ENCODE measurements around the gene RLN2. TPM values are rescaled to one million over a fixed set of nuclear protein-coding genes. Genes with fewer than 3 reads are reported as not detected.

Gene RLN2
- total RNA-seq, 3 donors from 2014 or later, result 1.6 to 6.9 TPM; not detected in 1

DNA sequence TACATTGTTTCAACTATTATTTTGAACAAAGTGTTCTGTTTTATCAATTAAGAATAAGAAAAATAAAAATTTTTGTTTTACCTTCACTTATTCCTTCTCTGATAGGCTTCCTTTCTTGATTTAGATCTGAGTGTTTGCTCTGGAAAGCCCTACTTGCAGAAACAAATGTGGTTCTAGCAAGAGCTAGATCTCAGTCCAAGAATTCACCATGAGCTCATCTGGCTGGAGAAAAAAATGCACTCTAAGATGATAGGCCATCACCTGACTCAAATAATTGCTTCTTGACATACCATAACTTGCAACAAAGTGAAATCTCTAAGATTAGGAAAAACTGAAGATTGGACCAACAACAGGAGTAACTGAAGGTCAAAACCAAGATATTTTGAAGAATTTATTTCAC, 6.3 kb upstream of the RLN2 start:
- no peak for DNase-seq (ENCODE audit: low spot score in 2 of 2)
- no peak overlapping the region for H3K4me3 ChIP-seq
- H3K27ac ChIP-seq, result no peak overlapping the region
- no peaks in the 10 kb centered on the region for H3K4me1 ChIP-seq
- H3K9me3 ChIP-seq, result peaks cover 9 to 13% of the 10 kb centered on the region in 2 donors
- H3K36me3 ChIP-seq, result no peaks in the 10 kb centered on the region
- intact Hi-C loops (cut with DNase I; ENCODE audit: low total_unique reads), result no loop called here
- no peak for TF ChIP-seq POLR2A (IDR thresholded peaks at IDR 0.05)
- no peak for TF ChIP-seq POLR2AphosphoS5 (IDR thresholded peaks at IDR 0.05)
- TF ChIP-seq, protein P1, sequence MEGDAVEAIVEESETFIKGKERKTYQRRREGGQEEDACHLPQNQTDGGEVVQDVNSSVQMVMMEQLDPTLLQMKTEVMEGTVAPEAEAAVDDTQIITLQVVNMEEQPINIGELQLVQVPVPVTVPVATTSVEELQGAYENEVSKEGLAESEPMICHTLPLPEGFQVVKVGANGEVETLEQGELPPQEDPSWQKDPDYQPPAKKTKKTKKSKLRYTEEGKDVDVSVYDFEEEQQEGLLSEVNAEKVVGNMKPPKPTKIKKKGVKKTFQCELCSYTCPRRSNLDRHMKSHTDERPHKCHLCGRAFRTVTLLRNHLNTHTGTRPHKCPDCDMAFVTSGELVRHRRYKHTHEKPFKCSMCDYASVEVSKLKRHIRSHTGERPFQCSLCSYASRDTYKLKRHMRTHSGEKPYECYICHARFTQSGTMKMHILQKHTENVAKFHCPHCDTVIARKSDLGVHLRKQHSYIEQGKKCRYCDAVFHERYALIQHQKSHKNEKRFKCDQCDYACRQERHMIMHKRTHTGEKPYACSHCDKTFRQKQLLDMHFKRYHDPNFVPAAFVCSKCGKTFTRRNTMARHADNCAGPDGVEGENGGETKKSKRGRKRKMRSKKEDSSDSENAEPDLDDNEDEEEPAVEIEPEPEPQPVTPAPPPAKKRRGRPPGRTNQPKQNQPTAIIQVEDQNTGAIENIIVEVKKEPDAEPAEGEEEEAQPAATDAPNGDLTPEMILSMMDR (IDR thresholded peaks at IDR 0.05), result no peak
- H3K27me3 ChIP-seq, result no peaks in the 10 kb centered on the region

DNA sequence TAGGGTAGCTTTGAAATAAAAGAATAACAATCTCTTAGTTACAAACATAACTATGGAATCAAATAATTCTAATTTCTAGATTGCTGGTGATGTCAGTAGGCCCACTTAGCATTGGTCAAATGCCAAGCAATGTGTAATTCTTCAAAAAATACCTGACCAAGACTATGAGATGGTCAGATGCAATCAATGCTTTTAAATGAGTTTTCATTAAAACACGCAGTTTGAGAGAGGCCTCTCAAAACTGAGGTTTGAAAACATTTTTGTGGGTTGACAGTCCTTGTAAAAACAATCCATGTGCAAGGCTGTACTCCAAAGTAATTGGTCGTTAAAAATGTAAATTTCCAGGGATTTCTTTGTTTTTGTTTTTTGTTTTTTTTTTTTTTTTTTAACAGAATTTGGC, 1.2 kb upstream of the RLN2 start:
- Histone ChIP-seq H3K36me3 (no peaks in the 10 kb centered on the region), H3K9me3 (no peaks in the 10 kb centered on the region), H3K27ac (no peak overlapping the region), H3K4me1 (no peaks in the 10 kb centered on the region), H3K27me3 (no peaks in the 10 kb centered on the region), H3K4me3 (no peak overlapping the region)
- TF ChIP-seq POLR2A (IDR thresholded peaks at IDR 0.05), result no peak
- TF ChIP-seq, protein P1 (IDR thresholded peaks at IDR 0.05), result no peak
- TF ChIP-seq POLR2AphosphoS5 (IDR thresholded peaks at IDR 0.05), result no peak
- intact Hi-C loops (cut with DNase I; ENCODE audit: low total_unique reads), result no loop called here
- no peak for DNase-seq (ENCODE audit: low spot score in 2 of 2)

DNA sequence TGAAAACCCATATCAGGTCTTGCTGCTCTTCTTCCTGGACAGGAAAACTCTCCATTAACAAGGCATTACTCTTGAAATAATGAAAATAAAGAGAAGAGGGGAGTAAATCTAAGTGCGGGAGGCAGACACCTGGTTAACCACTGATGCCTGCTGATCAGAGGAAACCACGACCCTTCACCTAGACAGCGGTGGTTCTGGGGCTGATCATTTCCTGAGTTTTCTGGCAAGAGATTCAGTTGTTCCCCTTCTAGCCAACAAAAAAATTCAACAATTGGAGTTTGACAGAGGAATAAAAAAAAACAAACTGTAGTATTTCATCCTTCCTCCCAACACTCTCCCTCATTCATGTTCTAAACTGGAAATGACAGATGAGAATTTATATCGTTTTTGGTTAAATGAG, 3.0 kb downstream of the RLN2 start:
- H3K27ac ChIP-seq, result no peak overlapping the region
- TF ChIP-seq, protein P1 (IDR thresholded peaks at IDR 0.05), result no peak
- TF ChIP-seq POLR2A (IDR thresholded peaks at IDR 0.05), result no peak
- TF ChIP-seq POLR2AphosphoS5 (IDR thresholded peaks at IDR 0.05), result no peak
- intact Hi-C loops (cut with DNase I; ENCODE audit: low total_unique reads), result no loop called here

DNA sequence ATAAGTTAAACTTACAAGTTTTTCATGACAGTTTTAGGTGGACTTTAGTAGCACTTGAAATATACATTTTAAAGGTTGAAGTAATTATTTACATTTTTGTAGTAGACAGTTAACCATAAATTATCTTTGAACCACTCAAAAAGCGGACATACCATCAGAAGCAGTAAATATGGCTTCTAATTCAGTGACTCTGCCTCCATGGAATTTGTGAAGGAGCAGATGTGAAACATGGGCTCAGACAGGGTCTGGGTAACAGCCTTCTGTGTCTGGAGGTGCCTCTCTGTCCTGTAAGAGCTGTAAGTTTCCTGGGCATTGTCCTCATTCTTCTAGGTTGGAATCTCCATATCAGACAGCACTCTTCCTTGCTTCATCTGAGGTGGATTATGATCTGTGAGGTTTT, 12.4 kb downstream of the RLN2 start:
- no peaks in the 10 kb centered on the region for H3K4me1 ChIP-seq
- H3K4me3 ChIP-seq, result no peak overlapping the region
- no peaks in the 10 kb centered on the region for H3K9me3 ChIP-seq
- no peaks in the 10 kb centered on the region for H3K27me3 ChIP-seq
- H3K27ac ChIP-seq, result no peak overlapping the region
- TF ChIP-seq POLR2A (IDR thresholded peaks at IDR 0.05) (no peak), POLR2AphosphoS5 (IDR thresholded peaks at IDR 0.05) (no peak)
- TF ChIP-seq, protein P1 (IDR thresholded peaks at IDR 0.05), result no peak
- intact Hi-C loops (cut with DNase I; ENCODE audit: low total_unique reads), result no loop called here
- H3K36me3 ChIP-seq, result no peaks in the 10 kb centered on the region
- no peak for DNase-seq (ENCODE audit: low spot score in 2 of 2)

More for the DNA sequence above, 3.0 kb downstream of the RLN2 start:
- no peak for DNase-seq (ENCODE audit: low spot score in 2 of 2)
- Histone ChIP-seq H3K4me1 (no peaks in the 10 kb centered on the region), H3K4me3 (no peak overlapping the region), H3K36me3 (no peaks in the 10 kb centered on the region), H3K9me3 (no peaks in the 10 kb centered on the region), H3K27me3 (no peaks in the 10 kb centered on the region)

DNA sequence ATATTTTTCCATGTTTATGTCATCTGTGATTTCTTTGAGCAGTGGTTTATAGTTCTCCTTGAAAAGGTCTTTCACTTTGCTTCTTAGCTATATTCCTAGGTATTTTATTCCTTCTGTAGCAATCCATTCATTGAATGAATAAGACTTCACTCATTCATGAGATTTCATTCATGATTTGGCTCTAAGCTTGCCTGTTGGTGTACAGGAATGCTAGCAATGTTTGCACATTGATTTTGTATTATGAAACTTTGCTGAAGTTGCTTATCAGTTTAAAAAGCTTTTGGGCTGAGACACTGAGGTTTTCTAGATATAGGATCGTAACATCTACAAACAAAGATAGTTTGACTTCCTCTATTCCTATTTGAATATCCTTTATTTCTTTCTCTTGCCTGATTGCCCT, 15.9 kb downstream of the RLN2 start:
- H3K27me3 ChIP-seq, result no peaks in the 10 kb centered on the region
- intact Hi-C loops (cut with DNase I; ENCODE audit: low total_unique reads), result no loop called here
- no peaks in the 10 kb centered on the region for H3K9me3 ChIP-seq
- H3K36me3 ChIP-seq, result no peaks in the 10 kb centered on the region
- no peak for DNase-seq (ENCODE audit: low spot score in 2 of 2)
- TF ChIP-seq POLR2AphosphoS5 (IDR thresholded peaks at IDR 0.05), result no peak
- TF ChIP-seq, protein P1 (IDR thresholded peaks at IDR 0.05), result no peak
- no peak for TF ChIP-seq POLR2A (IDR thresholded peaks at IDR 0.05)
- no peaks in the 10 kb centered on the region for H3K4me1 ChIP-seq
- no peak overlapping the region for H3K4me3 ChIP-seq
- no peak overlapping the region for H3K27ac ChIP-seq

Measured in breast epithelium (tissue), 4 donors.